ENCODE results near the gene C3. TPM values are rescaled to one million over a fixed set of nuclear protein-coding genes. Genes with fewer than 3 reads are reported as not detected.
"Not testable (repeated sequence)": the region's sequence is repeated elsewhere in the genome, so short reads cannot be mapped to it uniquely, and the experiment has no call there.

C3 gene
- total RNA-seq, 1 donor from 2014 or later, result 486 TPM

DNA sequence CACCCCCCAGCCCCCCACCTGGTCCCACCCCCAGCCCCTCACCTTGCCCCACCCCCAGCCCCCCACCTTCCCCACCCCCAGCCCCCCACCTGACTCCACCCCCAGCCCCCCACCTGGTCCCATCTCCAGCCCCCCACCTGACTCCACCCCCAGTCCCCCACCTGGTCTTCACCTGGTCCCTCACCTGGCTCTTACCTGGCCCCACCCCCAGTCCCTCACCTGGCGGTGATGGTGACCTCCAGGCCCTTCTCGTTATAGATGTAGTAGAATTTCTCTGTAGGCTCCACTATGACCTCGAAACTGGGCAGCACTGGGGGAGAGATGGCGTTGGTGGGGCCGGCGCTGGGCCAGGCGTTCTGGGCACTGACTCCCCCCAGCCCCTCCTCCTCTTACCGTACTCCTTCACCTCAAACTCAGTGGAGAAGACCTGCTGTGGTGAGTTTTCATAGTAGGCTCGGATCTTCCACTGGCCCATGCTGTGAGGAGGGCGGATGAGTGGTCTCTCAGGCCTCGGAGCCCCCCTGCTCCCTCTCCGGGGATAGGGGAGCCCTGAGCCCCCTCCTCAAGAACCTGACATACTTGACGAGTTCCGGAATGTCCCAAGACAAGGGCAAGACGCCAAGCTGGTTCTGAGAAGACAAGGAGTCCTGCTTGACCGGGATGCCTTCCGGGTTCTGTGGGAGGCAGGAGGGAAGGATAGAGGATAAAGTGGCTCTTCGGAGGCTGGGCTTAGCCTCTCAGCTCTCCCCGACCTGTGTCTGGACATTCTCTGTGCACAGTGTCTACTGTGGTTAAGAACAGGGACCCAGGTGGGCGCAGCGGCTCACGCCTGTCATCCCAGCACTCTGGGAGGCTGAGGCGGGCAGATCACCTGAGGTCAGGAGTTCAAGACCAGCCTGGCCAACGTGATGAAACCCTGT is 6.4 kb downstream of the C3 start:
- no peak for DNase-seq (ENCODE audit: low spot score)

DNA sequence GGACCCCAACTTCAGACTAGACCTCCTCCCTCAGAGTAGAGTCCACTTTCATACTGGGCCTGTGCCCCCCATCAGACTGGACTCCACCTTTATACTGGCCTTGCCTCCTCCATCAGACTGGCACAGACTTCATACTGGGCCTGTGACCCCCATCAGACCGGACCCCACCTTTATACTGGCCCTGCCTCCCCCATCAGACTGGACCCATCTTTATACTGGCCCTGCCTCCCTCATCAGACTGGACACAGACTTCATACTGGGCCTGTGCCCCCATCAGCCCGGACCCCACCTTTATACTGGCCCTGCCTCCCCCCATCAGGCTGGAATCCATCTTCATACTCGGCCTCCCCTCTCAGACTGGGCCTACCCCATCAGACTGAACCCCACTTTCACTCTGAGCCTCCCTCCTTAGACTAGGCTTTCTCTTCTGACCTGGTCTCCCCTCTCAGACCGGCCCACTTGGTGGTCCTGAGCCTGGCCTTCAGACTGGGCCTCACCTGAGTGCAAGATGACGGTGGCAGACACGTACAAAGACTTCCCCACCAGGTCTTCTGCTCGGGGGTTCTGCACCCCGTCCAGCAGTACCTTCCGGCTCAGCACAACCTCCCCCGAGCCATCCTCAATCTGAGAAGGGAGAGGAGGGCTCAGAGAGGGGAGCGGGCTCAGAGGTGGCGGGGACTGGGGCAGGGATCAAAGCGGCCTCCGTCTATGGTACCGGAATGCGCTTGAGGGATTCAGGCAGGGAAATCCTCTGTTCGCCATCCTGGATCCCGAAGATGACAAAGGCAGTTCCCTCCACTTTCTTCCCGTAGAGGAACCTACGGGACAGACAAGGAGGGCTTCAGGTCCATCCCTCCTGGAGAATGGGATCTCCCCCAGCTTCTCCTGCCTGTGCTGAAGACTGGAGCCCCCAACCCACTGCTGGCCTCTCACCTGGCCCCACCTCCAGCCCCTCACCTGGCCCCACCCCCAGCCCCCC is 7.5 kb downstream of the C3 start:
- no peak for DNase-seq (ENCODE audit: low spot score)

DNA sequence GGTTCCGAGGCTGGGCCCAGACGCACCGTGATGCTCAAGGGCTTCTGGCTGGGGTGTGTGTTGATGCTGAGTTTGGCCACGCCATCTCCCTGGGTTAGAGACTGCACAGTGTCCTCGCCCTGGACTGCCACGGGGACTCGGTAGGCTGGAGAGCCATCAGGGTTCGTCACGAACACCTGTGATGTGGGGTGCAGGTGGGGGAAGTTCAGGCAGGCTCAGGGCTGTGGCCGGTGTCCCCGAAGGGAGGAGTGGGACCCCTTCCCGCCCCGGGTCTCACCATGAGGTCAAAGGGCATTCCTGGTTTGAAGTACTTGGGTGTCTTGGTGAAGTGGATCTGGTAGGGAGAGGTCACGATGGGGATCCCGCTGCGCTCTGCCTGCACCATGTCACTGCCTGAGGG is 8.2 kb downstream of the C3 start:
- DNase-seq (ENCODE audit: low spot score), result no peak

DNA sequence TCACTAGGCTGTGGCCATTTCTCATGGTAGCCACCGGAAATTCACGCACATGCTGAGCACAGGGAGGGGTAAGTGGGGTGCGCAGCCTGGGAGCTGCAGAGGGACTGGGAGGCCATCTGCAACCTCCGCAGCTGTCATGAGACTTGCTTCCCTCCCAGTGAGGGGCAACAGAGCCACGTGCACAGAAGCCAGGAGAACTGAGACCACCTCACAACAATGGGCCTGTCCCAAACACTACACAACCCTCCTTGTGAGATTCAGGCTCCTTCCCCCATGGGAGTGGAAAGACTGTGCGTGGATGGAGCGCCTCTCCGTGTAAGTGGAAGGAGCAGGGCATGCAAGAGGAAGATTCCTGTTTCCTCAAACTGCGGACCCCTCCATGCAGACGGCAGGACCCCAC is 8.8 kb downstream of the C3 start:
- DNase-seq (ENCODE audit: low spot score), result no peak

DNA sequence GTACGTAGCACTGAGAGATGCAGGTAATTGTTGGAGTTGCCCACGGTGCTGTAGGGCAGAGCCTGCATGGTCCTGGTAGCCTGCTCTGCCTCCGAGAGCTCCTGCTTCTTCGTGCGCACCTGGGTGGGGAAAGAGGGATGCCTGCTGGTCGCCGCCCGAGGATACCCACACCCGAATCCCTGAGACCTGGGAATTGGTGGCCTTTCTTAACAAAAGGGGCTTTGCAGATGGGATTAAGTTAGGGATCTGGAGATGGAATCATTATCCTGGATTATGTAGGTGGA is 9.4 kb downstream of the C3 start:
- DNase-seq (ENCODE audit: low spot score), result no peak

DNA sequence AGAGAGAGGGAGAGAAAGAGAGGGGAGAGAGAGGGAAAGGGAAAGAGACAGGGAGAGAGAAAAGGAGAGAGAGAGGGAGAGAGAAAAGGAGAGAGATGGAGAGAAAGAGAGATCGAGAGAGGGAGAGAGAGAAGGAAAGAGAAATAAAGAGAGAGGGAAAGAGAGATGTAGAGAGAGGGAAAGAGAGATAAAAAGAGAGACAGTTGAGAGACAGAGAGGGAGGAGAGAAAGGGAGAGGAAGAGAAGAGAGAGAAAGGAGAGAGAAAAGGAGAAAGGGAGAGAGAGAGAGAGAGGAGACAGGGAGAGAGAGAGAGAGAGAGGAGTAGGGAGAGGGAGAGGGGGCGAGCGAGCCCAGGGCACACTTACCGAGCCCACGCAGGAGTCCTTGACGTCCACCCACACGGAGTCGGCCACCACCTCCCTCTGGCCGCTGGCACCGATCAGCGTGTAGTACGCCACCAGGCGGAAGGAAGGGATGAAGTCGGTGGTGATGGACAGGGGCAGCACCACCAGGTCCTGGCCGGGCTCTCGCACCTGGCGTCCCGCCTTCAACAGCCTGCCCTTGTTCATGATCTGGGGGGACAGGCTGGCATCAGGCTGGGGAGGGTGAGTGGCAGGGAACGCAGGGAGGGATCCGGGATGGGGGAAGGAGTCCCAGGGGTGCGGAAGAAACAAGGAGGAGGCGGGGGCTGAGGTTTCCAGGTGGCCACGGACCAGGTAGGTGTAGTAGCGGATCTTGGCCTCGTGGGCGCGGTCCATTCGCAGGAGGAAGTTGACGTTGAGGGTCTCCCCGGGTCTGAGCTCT is 10.0 kb downstream of the C3 start:
- no peak for DNase-seq (ENCODE audit: low spot score)

DNA sequence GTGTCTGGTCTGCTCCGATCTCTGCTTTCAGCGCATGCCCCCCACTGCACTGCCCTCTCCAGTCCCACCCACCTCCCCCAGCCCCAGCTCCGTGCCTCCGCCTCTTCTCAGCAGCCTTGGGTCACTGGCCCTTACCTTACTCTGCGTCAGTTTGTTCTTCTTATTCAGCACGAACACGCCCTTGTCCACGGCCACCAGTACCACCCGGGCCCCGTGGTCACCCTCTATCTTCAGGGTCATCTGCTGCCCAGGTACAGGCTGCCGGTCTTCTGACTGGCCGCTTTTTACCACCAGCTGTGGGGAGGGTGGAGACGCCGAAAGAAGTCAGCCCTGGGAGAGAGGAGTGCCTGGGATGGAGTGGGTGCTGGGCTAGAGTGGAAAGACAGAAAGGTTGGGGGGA is 10.9 kb downstream of the C3 start:
- DNase-seq (ENCODE audit: low spot score), result no peak

DNA sequence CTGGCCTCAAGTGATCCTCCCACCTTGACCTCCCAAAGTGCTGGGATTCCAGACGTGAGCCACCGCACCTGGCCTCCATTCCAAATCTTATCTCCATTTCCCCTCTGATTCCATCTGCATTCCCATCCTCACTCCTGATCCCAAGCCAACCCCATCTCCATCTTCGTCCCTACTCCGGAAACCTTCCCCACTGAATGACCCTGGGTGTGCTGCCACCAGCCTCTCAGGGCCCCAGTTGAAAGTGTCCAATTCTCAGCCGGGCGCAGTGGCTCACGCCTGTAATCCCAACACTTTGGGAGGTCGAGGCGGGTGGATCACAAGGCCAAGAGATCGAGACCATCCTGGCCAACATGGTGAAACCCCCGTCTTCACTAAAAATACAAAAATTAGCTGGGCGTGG is 11.5 kb downstream of the C3 start:
- DNase-seq (ENCODE audit: low spot score), result not testable (repeated sequence)

DNA sequence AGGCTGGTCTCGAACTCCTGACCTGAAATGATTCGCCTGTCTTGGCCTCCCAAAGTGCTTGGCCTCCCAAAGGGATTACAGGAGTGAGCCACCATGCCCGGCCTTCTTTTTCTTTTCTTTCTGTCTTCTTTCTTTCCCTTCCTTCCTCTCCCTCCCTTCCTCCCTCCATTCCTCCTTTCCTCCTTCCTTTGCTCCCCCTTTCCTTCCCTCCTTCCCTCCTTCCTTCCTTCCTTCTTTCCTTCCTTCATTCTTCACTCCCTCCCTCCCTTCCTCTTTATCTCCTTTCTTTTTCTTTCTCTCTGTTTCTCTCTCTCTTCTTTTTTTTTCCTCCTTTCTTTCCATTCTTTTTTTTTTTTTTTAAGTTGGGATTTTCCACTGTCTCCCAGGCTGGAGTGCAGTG is 12.1 kb downstream of the C3 start:
- DNase-seq (ENCODE audit: low spot score), result no peak

DNA sequence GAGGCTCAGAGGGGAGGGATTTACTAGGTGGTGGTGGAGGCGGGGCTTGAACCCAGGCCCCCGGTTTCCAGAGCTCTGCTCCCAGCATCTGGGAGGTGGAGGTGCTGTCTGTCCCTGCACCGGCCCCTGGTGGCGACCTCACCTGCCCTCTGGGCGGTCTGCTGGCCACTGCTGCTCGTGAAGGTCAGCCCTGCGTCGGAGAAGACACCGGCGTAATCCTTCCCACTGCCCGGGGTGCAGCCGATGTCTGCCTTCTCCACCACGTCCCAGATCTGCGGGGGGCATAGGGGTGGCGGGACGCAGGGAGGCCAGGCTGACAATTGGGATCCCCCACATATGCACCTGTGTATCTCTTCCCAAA is 12.8 kb downstream of the C3 start:
- DNase-seq (ENCODE audit: low spot score), result no peak

DNA sequence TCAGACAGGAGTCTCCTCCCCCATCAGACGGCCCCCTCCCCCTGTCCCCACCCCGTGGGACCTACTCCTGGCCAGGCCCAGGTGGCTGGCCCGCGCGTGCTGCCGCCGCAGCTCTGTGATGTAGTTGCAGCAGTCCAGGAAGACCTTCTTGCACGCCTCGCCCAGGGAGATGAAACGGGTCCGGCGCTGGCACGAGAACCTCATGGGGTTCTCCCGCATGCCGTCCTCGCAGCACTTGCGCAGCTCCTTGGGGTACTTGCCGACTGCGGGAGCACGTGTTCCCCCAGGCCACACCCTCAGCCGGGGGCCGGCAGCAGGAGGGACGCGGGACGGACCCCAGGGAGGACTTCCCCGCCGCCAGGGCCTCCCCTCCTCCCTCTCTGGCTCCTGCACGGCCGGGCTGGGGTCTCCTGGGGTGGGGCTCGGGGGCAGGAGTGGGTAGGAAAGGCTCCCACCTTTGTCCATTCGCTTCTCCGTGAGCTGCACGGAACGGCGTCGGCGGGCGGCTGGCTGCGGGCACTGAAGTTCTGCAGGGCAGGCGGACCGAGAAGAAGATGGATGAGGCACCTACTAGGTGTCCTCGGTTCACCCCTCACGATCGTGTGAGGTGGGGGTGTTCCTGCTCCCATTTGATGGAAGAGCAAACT is 13.3 kb downstream of the C3 start:
- DNase-seq (ENCODE audit: low spot score), result no peak

DNA sequence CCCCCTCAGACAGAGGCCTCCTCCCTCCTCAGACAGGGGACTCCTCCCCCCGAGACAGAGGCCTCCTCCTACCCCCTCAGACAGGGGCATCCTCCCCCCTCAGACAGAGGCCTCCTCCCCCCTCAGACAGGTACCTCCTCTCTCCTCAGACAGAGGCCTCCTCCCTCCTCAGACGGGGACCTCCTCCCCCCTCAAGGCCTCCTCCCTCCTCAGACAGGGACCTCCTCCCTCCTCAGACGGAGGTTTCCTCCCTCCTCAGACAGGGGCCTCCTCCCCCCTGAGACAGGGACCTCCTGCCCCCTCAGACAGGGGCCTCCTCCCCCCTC is 13.9 kb downstream of the C3 start:
- DNase-seq (ENCODE audit: low spot score), result no peak

DNA sequence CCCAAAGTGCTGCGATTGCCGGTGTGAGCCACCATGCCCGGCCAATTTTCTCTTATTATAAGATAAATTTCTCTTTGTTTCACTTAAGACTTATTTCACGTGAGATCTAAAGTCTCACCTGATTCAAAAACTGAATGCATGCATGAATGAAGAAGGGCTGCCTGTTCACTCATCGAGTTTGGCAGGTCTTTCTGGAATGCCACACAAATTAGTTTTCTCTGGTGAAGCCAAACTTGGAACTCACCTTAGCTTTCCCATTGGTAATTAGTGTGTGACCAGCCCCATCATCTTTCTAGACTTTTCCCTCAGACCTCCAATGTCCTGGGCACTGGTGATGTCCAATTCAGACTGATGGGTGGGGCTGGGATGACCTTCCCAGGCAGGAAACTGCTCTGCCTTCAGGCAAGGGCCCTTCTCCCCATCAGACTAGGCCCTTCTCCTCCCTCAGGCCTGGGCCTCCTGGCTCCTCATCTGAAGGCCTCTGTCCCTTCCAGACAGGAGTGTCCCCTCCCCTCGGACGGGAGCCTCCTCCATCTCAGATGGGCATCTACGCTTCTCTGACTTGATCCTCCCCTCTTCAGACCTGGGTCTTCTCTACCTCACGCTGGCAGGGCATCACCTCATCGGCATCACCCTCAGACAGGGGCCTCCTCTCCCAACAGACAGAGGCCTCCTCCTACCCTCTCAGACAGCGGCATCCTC is 14.4 kb downstream of the C3 start:
- no peak for DNase-seq (ENCODE audit: low spot score)

DNA sequence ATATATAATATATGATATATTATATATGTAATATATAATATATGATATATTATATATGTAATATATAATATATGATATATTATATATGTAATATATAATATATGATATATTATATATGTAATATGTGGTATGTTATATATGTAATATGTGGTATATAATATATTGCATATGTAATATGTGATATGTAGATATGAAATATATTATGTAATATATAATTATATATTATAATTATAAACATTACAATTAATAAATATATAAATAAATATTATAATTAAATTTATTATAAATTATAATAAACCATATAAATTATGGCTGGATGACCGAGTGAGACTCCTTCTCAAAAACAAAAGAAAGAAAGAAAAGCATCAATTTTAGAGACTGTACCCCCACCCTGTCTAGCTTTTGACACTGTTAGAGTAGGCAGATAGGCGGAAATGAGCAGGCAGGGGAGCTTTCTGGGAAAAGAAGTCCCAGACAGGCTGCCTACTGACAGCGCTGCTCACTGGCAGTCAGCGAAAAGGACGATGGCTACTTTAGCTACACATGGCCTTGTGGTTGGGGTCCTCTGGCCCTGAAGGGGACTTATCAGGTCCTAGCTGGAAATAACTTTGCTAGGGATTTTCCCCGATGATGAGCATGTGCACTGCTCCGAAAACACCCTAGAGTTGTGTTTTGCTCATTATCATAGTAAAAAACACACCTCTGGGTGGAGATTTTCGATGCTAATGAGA is 19.7 kb downstream of the C3 start:
- no peak for DNase-seq (ENCODE audit: low spot score)

DNA sequence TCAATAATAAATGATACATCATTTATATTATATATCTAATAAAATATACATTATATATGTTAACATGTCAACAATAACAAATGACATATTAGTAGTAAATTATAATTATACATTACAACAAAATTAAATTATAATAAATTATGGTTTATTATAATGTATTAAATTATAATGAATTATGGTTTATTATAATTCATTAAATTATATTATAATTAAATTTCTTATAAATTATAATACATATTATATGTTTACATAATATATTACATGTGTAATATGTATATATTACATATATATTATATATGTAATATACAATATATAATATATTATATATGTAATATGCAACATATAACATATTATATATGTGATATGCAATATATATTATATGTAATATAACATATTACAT is 20.5 kb downstream of the C3 start:
- no peak for DNase-seq (ENCODE audit: low spot score)

DNA sequence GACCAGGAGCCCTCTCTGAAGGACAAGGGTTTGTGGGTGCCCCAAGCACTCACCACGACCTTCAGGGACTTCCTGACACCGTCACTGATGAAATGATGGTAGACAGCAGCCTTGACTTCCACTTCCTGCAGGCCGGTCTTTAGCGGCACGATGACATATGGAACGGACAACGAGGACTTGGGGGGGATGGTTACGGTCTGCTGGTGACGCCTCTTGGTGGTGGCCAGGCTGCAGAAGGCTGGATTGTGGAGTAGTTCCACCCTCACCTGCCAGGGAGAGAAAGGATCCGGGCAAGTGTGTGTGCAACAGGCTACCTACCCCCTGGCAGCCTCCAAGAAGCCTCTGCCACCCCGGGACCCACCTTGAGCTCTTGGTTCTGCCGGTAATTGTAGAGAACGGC is 23.2 kb downstream of the C3 start:
- DNase-seq (ENCODE audit: low spot score), result no peak

DNA sequence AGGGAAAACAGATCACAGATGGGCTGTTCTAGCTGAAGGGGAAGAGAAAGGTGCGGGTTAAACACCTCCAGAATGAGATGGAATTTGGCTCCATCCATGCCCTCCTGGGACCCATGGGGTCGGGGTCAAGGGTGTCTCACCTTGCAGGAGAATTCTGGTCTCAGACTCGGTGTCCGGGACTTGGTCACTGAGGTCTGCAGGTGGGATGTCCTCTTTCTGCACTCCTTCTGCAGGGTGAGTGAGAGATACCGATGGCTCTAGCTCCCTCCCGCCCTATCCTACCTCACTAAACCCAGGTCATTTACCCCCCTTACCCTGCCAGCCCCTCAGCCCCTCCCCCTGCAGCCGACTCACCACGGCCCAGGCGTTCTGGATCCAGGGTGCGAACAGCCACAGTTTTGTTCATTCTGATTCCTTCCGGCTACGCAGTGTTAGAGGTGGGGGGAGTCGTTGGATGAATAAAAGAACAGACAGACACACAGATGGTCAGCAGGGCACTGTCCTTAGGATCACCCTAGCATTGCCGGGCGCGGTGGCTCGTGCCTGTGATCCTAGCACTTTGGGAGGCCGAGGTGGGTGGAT is 24.1 kb downstream of the C3 start:
- no peak for DNase-seq (ENCODE audit: low spot score)

DNA sequence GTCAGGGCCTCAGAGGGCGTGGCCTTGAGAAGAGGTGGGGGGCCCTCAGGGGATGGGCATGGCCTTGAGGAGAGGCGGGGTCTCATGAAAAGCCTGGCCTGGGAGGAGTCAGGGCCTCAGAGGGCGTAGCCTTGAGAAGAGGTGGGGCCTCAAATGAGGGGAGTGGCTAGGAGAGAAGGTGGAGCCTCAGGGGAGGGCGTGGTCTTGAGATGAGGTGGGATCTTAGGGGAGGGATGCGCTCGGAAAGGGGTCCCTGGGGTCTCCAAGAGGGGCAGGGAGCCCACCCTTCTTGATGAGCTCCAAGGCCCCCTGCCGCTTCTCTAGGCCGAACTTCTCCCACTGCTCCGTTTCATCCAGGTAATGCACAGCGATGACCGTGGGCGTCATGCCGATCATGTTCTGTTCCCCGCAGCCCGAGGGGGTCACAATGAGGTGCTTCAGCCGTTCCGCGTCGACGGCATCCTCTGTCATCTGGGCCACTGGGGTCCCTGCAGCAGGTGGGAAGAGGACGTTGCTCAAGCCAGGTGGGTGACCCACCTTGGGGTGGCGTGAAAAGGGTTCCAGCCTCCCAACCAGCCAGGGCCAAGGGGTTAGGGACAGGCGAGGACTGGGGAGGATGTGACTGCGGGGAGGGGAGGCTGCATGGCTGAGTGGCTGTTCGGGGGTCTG is 26.2 kb downstream of the C3 start:
- no peak for DNase-seq (ENCODE audit: low spot score)

DNA sequence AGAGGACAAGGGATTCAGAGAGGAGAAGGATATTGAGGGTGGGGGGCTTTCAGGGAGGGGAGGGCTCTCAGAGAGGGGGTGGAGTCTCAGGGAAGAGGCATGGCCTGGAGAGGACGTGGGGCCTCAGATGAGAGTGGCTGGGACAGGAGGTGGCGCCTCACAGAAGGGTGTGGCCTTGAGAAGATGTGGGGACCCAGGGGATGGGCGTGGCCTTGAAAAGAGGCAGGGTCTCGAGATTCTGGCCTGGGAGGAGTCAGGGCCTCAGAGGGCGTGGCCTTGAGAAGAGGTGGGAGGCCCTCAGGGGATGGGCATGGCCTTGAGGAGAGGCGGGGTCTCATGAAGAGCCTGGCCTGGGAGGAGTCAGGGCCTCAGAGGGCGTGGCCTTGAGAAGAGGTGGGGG is 26.8 kb downstream of the C3 start:
- no peak for DNase-seq (ENCODE audit: low spot score)

DNA sequence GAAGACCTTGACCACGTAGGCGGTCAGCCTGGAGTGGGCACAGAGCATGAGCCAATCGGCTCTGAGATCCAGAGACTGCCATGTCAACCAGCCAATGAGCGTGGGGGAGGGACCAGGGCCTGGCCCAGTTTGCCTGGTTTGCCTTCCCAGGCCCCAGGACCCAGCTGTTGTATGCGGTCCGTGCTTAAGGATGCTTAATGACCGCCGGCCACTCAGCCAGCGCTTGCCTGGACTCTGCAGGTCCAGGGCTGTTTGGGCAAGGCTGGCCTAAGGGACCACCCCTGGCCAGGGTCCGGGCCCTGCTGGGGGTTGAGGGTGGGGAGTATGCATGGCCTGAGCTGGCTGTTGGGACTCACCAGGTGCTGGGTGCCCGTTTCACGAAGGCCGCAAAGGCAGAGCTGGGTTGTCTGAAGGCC is 27.4 kb downstream of the C3 start:
- no peak for DNase-seq (ENCODE audit: low spot score)

Data from mucosa of gallbladder (tissue), 1 donor.